ENCODE results near the gene LRRC51.

GRCh38 chr11:72114570-72114969, 33.9 kb downstream of the LRRC51 start:
- no peak for TF ChIP-seq MAX (IDR thresholded peaks at IDR 0.05; ENCODE audit: insufficient read depth, insufficient read length)
- TF ChIP-seq POLR2AphosphoS5 (IDR thresholded peaks at IDR 0.05; ENCODE audit: insufficient read depth, low read depth, low read length) = no peak
- no peak for TF ChIP-seq CTCF (IDR thresholded peaks at IDR 0.05; ENCODE audit: extremely low read depth in 1 of 2, insufficient read depth in 1 of 2, low read depth in 1 of 2, low read length in 2 of 2)

Measured in endothelial cell of umbilical vein (primary cell).